Activated CD4-positive, alpha-beta memory T cell treated with anti-CD3 and anti-CD28 coated beads for 36 hours (primary cell): Measurements from ENCODE around the gene ARHGAP26. TPM values are rescaled to one million over a fixed set of nuclear protein-coding genes. Genes with fewer than 3 reads are reported as not detected.

ENCODE experiments used
- CTCF ChIA-PET: fragments of 350-600 bp; sonication (Branson Sonifier 250); formaldehyde crosslinking; loops from one replicate; lab custom pipeline; 2021; ENCODE audit warnings: antibody characterized with exemption, inconsistent platforms; lab: Charles Lee
- POLR2A ChIA-PET: fragments of 350-600 bp; sonication (Branson Sonifier 250); formaldehyde crosslinking; loops from one replicate; lab custom pipeline; 2021; ENCODE audit warnings: antibody characterized with exemption; lab: Charles Lee
- DNase-seq: peaks from one replicate; pipeline ENCODE4 v3.0.0-alpha.2; 2020
- H3K27ac Mint-ChIP-seq: one replicate; pipeline ENCODE4 v1.8.0; 2021; ENCODE audit warnings: mixed read lengths
- H3K27me3 Mint-ChIP-seq: one replicate; pipeline ENCODE4 v1.8.0; 2021; ENCODE audit warnings: mixed read lengths
- H3K36me3 Mint-ChIP-seq: one replicate; pipeline ENCODE4 v1.8.0; 2021; ENCODE audit warnings: mixed read lengths
- H3K4me1 Mint-ChIP-seq: one replicate; pipeline ENCODE4 v1.8.0; 2021; ENCODE audit warnings: low read depth, mixed read lengths
- H3K4me3 Mint-ChIP-seq: one replicate; pipeline ENCODE4 v1.8.0; 2021; ENCODE audit warnings: mild to moderate bottlenecking, mixed read lengths
- H3K9me3 Mint-ChIP-seq: one replicate; pipeline ENCODE4 v1.8.0; 2021; ENCODE audit warnings: mixed read lengths
- intact Hi-C: fragments of 100-400 bp; cut with micrococcal nuclease; formaldehyde crosslinking; loops from one replicate; pipeline ENCODE4 v1.15.1; 2023
- total RNA-seq, 2 experiments: library from RNA; stranded (reverse); gene quantifications; one replicate each; pipeline ENCODE4 v1.2.3, GENCODE V29; 2021

ARHGAP26 gene
- total RNA-seq, 2 experiments from 2014 or later, result 16.4 to 16.9 TPM

GRCh38 chr5:142846406-142846805, 76.2 kb downstream of the ARHGAP26 start:
- Mint-ChIP-seq H3K4me1 (peaks cover 17% of the 10 kb centered on the region), H3K4me3 (no peak overlapping the region), H3K27ac (no peak overlapping the region), H3K27me3 (no peaks in the 10 kb centered on the region), H3K36me3 (no peaks in the 10 kb centered on the region), H3K9me3 (no peaks in the 10 kb centered on the region)
- ChIA-PET CTCF (no interaction called here), POLR2A (interaction anchor here (0.8 kb wide), 1 partner anchor 20 kb away, joined by 3 read pairs; no protein-coding TSS in a partner anchor)
- DNase-seq, result no peak
- intact Hi-C loops, result no loop called here

GRCh38 chr5:142847898-142848790, 78.0 kb downstream of the ARHGAP26 start:
- H3K27ac Mint-ChIP-seq, result no peak overlapping the region
- H3K4me3 Mint-ChIP-seq, result no peak overlapping the region
- no peak for DNase-seq
- no peaks in the 10 kb centered on the region for H3K36me3 Mint-ChIP-seq
- CTCF ChIA-PET, result interaction anchor here (0.7 to 1.3 kb wide), 3 partner anchors 99 to 135 kb away, joined by 3 to 6 read pairs (median 3); no protein-coding TSS in a partner anchor
- H3K4me1 Mint-ChIP-seq, result peaks cover 17% of the 10 kb centered on the region
- H3K27me3 Mint-ChIP-seq, result no peaks in the 10 kb centered on the region
- intact Hi-C loops, result no loop called here
- H3K9me3 Mint-ChIP-seq, result no peaks in the 10 kb centered on the region
- POLR2A ChIA-PET, result no interaction called here

- Mint-ChIP-seq H3K9me3 (no peaks in the 10 kb centered on the region), H3K27ac (no peak overlapping the region), H3K27me3 (no peaks in the 10 kb centered on the region), H3K4me1 (peaks cover 10% of the 10 kb centered on the region), H3K4me3 (no peak overlapping the region), H3K36me3 (no peaks in the 10 kb centered on the region)
- POLR2A ChIA-PET, result no interaction called here
- intact Hi-C loops, result no loop called here
- DNase-seq, result no peak
- CTCF ChIA-PET, result interaction anchor here (0.6 kb wide), 1 partner anchor 136 kb away, joined by 3 read pairs; no protein-coding TSS in a partner anchor
Observed at GRCh38 chr5:142849466-142849865, 79.3 kb downstream of the ARHGAP26 start.

GRCh38 chr5:142849880-142850279, 79.7 kb downstream of the ARHGAP26 start:
- DNase-seq, result no peak
- intact Hi-C loops, result no loop called here
- H3K4me1 Mint-ChIP-seq, result peaks cover 9% of the 10 kb centered on the region
- no peaks in the 10 kb centered on the region for H3K9me3 Mint-ChIP-seq
- no peaks in the 10 kb centered on the region for H3K36me3 Mint-ChIP-seq
- no peak overlapping the region for H3K27ac Mint-ChIP-seq
- H3K27me3 Mint-ChIP-seq, result no peaks in the 10 kb centered on the region
- ChIA-PET CTCF (interaction anchor here (1.0 kb wide), 1 partner anchor 99 kb away, joined by 4 read pairs; no protein-coding TSS in a partner anchor), POLR2A (no interaction called here)
- no peak overlapping the region for H3K4me3 Mint-ChIP-seq

GRCh38 chr5:142851731-142852130, 81.6 kb downstream of the ARHGAP26 start:
- no peak overlapping the region for H3K4me3 Mint-ChIP-seq
- DNase-seq, result no peak
- no peak overlapping the region for H3K27ac Mint-ChIP-seq
- no peaks in the 10 kb centered on the region for H3K4me1 Mint-ChIP-seq
- POLR2A ChIA-PET, result no interaction called here
- CTCF ChIA-PET, result no interaction called here
- H3K9me3 Mint-ChIP-seq, result no peaks in the 10 kb centered on the region
- intact Hi-C loops, result no loop called here
- H3K27me3 Mint-ChIP-seq, result no peaks in the 10 kb centered on the region
- no peaks in the 10 kb centered on the region for H3K36me3 Mint-ChIP-seq

- Mint-ChIP-seq H3K4me3 (no peak overlapping the region), H3K4me1 (peaks cover under 1% of the 10 kb centered on the region), H3K9me3 (no peaks in the 10 kb centered on the region), H3K27ac (no peak overlapping the region), H3K27me3 (no peaks in the 10 kb centered on the region), H3K36me3 (no peaks in the 10 kb centered on the region)
- intact Hi-C loops, result no loop called here
- ChIA-PET POLR2A (no interaction called here), CTCF (interaction anchor here (1.7 to 1.9 kb wide), 2 partner anchors 15 to 139 kb away, joined by 5 to 10 read pairs; no protein-coding TSS in a partner anchor)
- DNase-seq, result no peak
Observed at GRCh38 chr5:142852416-142853198, 82.4 kb downstream of the ARHGAP26 start.

GRCh38 chr5:142853682-142854081, 83.5 kb downstream of the ARHGAP26 start:
- DNase-seq, result no peak
- no peaks in the 10 kb centered on the region for H3K36me3 Mint-ChIP-seq
- peaks cover 2% of the 10 kb centered on the region for H3K4me1 Mint-ChIP-seq
- no peak overlapping the region for H3K27ac Mint-ChIP-seq
- CTCF ChIA-PET, result interaction anchor here (0.8 to 2.2 kb wide), 4 partner anchors 14 to 141 kb away, joined by 4 to 10 read pairs (median 6); no protein-coding TSS in a partner anchor
- POLR2A ChIA-PET, result interaction anchor here (1.0 kb wide), 1 partner anchor 117 kb away, joined by 3 read pairs; no protein-coding TSS in a partner anchor
- H3K4me3 Mint-ChIP-seq, result no peak overlapping the region
- H3K9me3 Mint-ChIP-seq, result no peaks in the 10 kb centered on the region
- H3K27me3 Mint-ChIP-seq, result no peaks in the 10 kb centered on the region
- intact Hi-C loops, result no loop called here

- ChIA-PET CTCF (interaction anchor here (1.0 kb wide), 1 partner anchor 11 kb away, joined by 4 read pairs; no protein-coding TSS in a partner anchor), POLR2A (no interaction called here)
- Mint-ChIP-seq H3K27me3 (no peaks in the 10 kb centered on the region), H3K36me3 (no peaks in the 10 kb centered on the region), H3K9me3 (no peaks in the 10 kb centered on the region), H3K27ac (no peak overlapping the region), H3K4me3 (no peak overlapping the region), H3K4me1 (peaks cover 2% of the 10 kb centered on the region)
- intact Hi-C loops, result no loop called here
- no peak for DNase-seq
Observed at GRCh38 chr5:142856269-142856782, 86.1 kb downstream of the ARHGAP26 start.

GRCh38 chr5:142857405-142857804, 87.2 kb downstream of the ARHGAP26 start:
- CTCF ChIA-PET, result interaction anchor here (2.9 kb wide), 1 partner anchor 109 kb away, joined by 14 read pairs; no protein-coding TSS in a partner anchor
- Mint-ChIP-seq H3K4me3 (no peak overlapping the region), H3K36me3 (no peaks in the 10 kb centered on the region), H3K9me3 (no peaks in the 10 kb centered on the region), H3K27ac (no peak overlapping the region), H3K4me1 (peaks cover 2% of the 10 kb centered on the region), H3K27me3 (no peaks in the 10 kb centered on the region)
- intact Hi-C loops, result no loop called here
- POLR2A ChIA-PET, result no interaction called here
- no peak for DNase-seq

- ChIA-PET POLR2A (no interaction called here), CTCF (interaction anchor here (1.3 to 2.9 kb wide), 2 partner anchors 29 to 110 kb away, joined by 5 to 14 read pairs; no protein-coding TSS in a partner anchor)
- H3K4me1 Mint-ChIP-seq, result peaks cover 8% of the 10 kb centered on the region
- H3K36me3 Mint-ChIP-seq, result no peaks in the 10 kb centered on the region
- H3K27me3 Mint-ChIP-seq, result no peaks in the 10 kb centered on the region
- no peak overlapping the region for H3K27ac Mint-ChIP-seq
- no peak overlapping the region for H3K4me3 Mint-ChIP-seq
- no peaks in the 10 kb centered on the region for H3K9me3 Mint-ChIP-seq
- intact Hi-C loops, result no loop called here
- DNase-seq, result no peak
Observed at GRCh38 chr5:142859037-142859436, 88.9 kb downstream of the ARHGAP26 start.

GRCh38 chr5:142860270-142860669, 90.1 kb downstream of the ARHGAP26 start:
- ChIA-PET POLR2A (no interaction called here), CTCF (interaction anchor here (0.9 to 1.7 kb wide), 3 partner anchors 14 to 147 kb away, joined by 3 to 8 read pairs (median 7); no protein-coding TSS in a partner anchor)
- Mint-ChIP-seq H3K27me3 (no peaks in the 10 kb centered on the region), H3K9me3 (no peaks in the 10 kb centered on the region), H3K36me3 (no peaks in the 10 kb centered on the region), H3K27ac (no peak overlapping the region), H3K4me3 (no peak overlapping the region), H3K4me1 (peaks cover 19% of the 10 kb centered on the region)
- intact Hi-C loops, result no loop called here
- DNase-seq, result no peak
